ENCODE data around the gene CACNA1G.

Gene CACNA1G

DNA sequence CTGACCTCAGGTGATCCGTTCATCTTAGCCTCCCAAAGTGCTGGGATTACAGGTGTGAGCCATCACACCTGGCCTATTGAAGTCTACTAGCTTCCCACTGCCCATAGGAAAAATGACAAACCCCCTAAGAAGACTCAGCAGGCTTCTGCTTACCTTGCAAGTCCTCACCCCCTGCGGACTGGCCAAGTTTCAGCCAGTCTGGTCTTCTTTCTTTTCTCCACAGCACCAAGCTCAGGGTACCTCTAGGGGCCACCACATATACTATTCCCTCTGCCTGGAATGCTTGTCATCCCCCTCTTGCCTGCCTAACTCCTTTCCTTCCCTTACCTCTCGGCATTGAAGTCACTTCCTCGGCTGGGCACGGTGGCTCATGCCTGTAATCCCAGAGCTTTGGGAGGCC lies 105.3 kb downstream of the CACNA1G start:
- TF ChIP-seq EZH2phosphoT487 (IDR thresholded peaks at IDR 0.05; ENCODE audit: borderline replicate concordance, low read length), result no peak
- TF ChIP-seq, protein P1, sequence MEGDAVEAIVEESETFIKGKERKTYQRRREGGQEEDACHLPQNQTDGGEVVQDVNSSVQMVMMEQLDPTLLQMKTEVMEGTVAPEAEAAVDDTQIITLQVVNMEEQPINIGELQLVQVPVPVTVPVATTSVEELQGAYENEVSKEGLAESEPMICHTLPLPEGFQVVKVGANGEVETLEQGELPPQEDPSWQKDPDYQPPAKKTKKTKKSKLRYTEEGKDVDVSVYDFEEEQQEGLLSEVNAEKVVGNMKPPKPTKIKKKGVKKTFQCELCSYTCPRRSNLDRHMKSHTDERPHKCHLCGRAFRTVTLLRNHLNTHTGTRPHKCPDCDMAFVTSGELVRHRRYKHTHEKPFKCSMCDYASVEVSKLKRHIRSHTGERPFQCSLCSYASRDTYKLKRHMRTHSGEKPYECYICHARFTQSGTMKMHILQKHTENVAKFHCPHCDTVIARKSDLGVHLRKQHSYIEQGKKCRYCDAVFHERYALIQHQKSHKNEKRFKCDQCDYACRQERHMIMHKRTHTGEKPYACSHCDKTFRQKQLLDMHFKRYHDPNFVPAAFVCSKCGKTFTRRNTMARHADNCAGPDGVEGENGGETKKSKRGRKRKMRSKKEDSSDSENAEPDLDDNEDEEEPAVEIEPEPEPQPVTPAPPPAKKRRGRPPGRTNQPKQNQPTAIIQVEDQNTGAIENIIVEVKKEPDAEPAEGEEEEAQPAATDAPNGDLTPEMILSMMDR (IDR thresholded peaks at IDR 0.05; ENCODE audit: low read depth, low read length, poor library complexity, severe bottlenecking), result no peak
- H3K9me3 ChIP-seq (ENCODE audit: control insufficient read depth, insufficient read depth, low read length), result no peaks in the 10 kb centered on the region

DNA sequence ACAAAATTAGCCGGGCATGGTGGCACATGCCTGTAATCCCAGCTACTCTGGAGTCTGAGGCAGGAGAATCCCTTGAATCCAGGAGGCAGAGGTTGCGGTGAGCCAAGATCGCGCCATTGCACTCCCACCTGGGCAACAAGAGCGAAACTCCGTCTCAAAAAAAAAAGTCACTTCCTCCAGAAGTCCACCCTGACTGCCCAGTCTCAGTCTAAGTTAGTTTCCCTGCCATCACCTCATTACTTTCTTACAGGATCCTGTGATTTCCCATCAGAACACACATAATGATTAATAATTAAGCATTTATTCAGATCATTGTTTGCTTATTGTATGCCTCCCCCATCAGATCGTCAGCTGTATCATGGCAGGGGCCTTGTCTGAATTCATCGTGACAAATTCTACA lies 105.8 kb downstream of the CACNA1G start:
- Histone ChIP-seq H3K9me2 (replicated peaks; ENCODE audit: control insufficient read depth, low read length) (no peaks in the 10 kb centered on the region), H3K27me3 (ENCODE audit: control insufficient read depth, low read length) (no peaks in the 10 kb centered on the region), H4K20me1 (ENCODE audit: control insufficient read depth, insufficient read depth, low read depth, low read length) (no peaks in the 10 kb centered on the region), H3K27ac (ENCODE audit: low read depth, low read length) (no peak overlapping the region), H3K4me1 (ENCODE audit: control insufficient read depth, low read length) (no peaks in the 10 kb centered on the region), H3K79me2 (ENCODE audit: control insufficient read depth, low read length) (no peaks in the 10 kb centered on the region), H3K9me3 (ENCODE audit: control insufficient read depth, insufficient read depth, low read length) (no peaks in the 10 kb centered on the region), H3K4me3 (ENCODE audit: low read length) (no peak overlapping the region), H3K4me2 (ENCODE audit: low read length) (no peak overlapping the region), H3K36me3 (ENCODE audit: control insufficient read depth, low read length) (no peaks in the 10 kb centered on the region), H3F3A (ENCODE audit: control insufficient read depth, insufficient read depth) (no peaks in the 10 kb centered on the region)
- TF ChIP-seq EZH2phosphoT487 (IDR thresholded peaks at IDR 0.05; ENCODE audit: borderline replicate concordance, low read length), result no peak
- TF ChIP-seq, protein P1 (IDR thresholded peaks at IDR 0.05; ENCODE audit: low read depth, low read length, poor library complexity, severe bottlenecking), result no peak

More for the DNA sequence above, 105.3 kb downstream of the CACNA1G start:
- H4K20me1 ChIP-seq (ENCODE audit: control insufficient read depth, insufficient read depth, low read depth, low read length), result no peaks in the 10 kb centered on the region
- H3K27me3 ChIP-seq (ENCODE audit: control insufficient read depth, low read length), result no peaks in the 10 kb centered on the region
- no peaks in the 10 kb centered on the region for H3K4me1 ChIP-seq (ENCODE audit: control insufficient read depth, low read length)
- H3K9me2 ChIP-seq (replicated peaks; ENCODE audit: control insufficient read depth, low read length), result no peaks in the 10 kb centered on the region
- no peak overlapping the region for H3K27ac ChIP-seq (ENCODE audit: low read depth, low read length)
- no peak overlapping the region for H3K4me3 ChIP-seq (ENCODE audit: low read length)
- H3K79me2 ChIP-seq (ENCODE audit: control insufficient read depth, low read length), result no peaks in the 10 kb centered on the region
- H3K4me2 ChIP-seq (ENCODE audit: low read length), result no peak overlapping the region
- no peaks in the 10 kb centered on the region for H3K36me3 ChIP-seq (ENCODE audit: control insufficient read depth, low read length)
- no peaks in the 10 kb centered on the region for H3F3A ChIP-seq (ENCODE audit: control insufficient read depth, insufficient read depth)

GRCh38 chr17:50667259-50668024 lies 106.9 kb downstream of the CACNA1G start:
- Histone ChIP-seq H3K9me3 (ENCODE audit: control insufficient read depth, insufficient read depth, low read length) (no peaks in the 10 kb centered on the region), H3K27me3 (ENCODE audit: control insufficient read depth, low read length) (no peaks in the 10 kb centered on the region), H3K4me3 (ENCODE audit: low read length) (no peak overlapping the region), H4K20me1 (ENCODE audit: control insufficient read depth, insufficient read depth, low read depth, low read length) (no peaks in the 10 kb centered on the region), H3K27ac (ENCODE audit: low read depth, low read length) (no peak overlapping the region), H3K4me1 (ENCODE audit: control insufficient read depth, low read length) (no peaks in the 10 kb centered on the region), H3K4me2 (ENCODE audit: low read length) (no peak overlapping the region), H3K9me2 (replicated peaks; ENCODE audit: control insufficient read depth, low read length) (no peaks in the 10 kb centered on the region), H3K36me3 (ENCODE audit: control insufficient read depth, low read length) (no peaks in the 10 kb centered on the region), H3F3A (ENCODE audit: control insufficient read depth, insufficient read depth) (no peaks in the 10 kb centered on the region), H3K79me2 (ENCODE audit: control insufficient read depth, low read length) (no peaks in the 10 kb centered on the region)
- TF ChIP-seq, protein P1 (IDR thresholded peaks at IDR 0.05; ENCODE audit: low read depth, low read length, poor library complexity, severe bottlenecking), result no peak
- TF ChIP-seq EZH2phosphoT487 (IDR thresholded peaks at IDR 0.05; ENCODE audit: borderline replicate concordance, low read length), result no peak
